Stimulated activated CD8-positive, alpha-beta memory T cell treated with anti-CD3 and anti-CD28 coated beads, Interleukin-7, amount 100 ng/mL, for 1 hour (primary cell): ENCODE measurements around the gene STK39.
"Not testable (repeated sequence)": the region's sequence is repeated elsewhere in the genome, so short reads cannot be mapped to it uniquely, and the experiment has no call there.

Experiments
- DNase-seq, 2 donors: peaks; one replicate each; pipeline ENCODE4 v3.0.0-alpha.2; 2020; ENCODE audit warnings: low read depth in 2 of 2

Gene STK39

DNA sequence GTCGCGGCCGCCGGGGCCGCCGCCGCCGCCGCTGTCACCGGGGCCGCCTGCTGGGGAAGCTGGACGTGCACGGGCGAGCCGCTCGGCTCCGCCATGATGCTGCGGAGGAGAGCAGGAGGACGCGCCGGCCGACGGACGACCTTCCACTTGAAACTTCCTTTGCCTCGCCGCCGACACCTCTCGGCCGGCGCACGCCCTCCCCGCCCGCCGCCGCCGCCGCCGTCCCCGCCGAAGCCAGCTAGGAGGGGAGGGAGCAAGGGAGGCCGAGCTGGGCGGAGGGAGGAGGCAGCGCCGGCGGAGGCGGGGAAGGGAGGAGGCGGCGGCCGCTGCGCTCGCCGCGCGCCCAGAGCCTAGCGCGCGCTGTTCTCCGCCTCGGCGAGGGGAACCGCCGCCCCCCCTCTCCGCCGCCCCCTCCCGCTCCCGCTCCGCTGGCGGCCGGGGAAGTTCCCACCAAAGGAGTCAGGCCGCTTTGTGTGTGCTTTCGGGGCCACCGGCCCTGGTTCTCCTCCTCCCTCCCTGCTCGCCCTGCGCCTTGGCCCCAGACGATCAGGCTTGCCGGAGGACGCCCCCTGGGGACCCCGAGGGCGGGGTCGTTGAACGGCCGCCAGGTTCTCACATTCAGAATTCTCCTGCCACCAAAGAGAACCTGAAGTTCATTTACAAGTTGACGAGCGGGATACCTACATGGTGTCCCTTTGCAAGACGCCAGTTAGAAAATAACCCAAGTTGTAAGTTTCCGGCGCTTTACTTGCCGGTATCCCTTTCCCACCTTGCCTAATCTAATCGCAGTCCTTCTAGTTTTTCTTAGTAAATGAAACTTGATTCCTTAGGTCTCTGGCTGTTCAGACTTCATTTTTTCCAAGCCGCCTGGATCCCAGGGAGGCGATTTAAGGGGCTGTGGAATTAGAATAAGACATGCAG, at the start of gene STK39:
STK39 (minus strand) TSS at position 255 of the 921 bp plus-strand sequence; CDS start at position 95, 160 bp downstream.
- peak; percentile 46 to 49 for DNase-seq

DNA sequence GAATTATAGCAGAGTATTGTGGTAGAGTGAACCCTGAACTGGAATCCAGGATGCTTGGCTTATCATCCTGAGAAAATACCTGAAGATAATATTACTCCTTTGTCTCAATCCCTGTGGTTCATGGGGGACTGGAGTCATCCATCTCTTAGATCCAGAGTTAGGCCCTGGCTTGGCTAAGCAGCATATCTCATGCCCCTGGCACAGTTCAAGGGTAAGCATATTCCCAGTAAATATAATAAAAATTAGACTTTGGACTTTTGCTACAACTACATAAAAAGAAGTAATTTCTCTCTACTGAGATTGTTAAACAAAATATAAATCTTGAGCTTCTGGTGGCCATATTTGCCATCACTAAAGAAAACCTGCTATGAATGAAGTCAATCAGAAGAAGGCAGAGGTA, 47.7 kb upstream of the STK39 start:
- DNase-seq, result no peak

- no peak for DNase-seq
These were observed 47.0 kb upstream of the STK39 start for GRCh38 chr2:168294409-168294808.

DNA sequence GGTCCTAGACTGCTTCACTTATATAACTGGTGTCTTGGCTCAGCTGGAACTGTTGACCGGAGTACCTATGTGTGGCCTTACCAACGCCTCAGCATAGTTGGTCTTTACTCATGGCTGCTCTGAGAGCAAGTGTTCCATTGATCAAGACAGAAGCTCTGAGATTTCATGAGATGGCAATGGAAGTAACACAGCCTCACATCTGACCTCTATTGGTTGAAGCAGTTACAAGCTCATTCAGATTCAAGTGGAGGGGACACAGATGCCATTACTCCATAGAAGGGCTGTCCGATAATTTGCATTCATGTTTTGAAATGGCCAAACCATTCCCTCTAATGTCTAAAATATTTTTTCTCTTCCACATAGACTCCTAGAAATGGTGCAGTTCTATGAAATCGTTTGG, 46.4 kb upstream of the STK39 start:
- no peak for DNase-seq

- DNase-seq, result no peak
These were observed 43.0 kb upstream of the STK39 start for GRCh38 chr2:168290391-168290790.

- DNase-seq, result no peak
These were observed 42.5 kb upstream of the STK39 start for GRCh38 chr2:168289880-168290279.

GRCh38 chr2:168286535-168286934, 39.1 kb upstream of the STK39 start:
- no peak for DNase-seq

DNA sequence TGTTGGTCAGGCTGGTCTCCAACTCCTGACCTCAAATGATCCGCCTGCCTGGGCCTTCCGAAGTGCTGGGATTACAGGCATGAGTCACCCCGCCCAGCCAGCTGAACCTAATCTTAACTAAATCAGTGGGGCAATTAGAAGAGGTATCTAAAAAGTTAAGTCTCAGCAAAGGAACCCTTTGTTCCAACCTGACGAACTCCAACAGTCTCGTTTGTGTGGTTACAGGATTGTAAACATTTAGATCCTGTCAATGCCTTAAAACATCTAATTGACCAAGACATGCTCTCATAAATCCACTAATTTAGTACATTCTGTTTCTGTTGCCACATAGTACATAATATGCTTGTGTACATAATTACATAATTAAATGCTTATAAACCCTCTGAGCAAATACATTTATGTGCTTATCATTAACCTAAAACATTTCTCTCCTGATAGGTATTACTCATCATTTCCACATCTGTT, 31.1 kb upstream of the STK39 start:
- DNase-seq, result no peak

- DNase-seq, result no peak
These were observed 29.9 kb upstream of the STK39 start for GRCh38 chr2:168277276-168277675.

DNA sequence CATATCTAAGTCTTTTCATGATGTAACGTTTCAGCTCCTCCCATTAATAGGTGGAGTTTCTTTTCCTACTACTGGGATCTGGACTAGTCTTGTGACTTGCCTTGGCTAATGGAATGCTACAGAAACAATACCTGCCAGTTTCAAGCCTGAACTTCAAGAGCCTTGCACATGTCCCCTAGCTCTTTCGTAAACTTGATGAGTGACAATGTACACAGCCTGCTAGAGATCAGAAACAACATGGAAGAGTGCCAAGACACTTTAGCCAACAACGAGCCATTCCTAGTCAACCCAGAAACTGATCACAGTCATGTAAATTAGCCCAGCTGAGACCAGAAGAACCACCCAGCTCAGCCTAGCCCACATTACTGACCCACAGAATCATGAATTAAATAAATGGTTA, 24.8 kb upstream of the STK39 start:
- no peak for DNase-seq

- DNase-seq, result not testable (repeated sequence)
These were observed 15.5 kb upstream of the STK39 start for GRCh38 chr2:168262926-168263325.

- no peak for DNase-seq
These were observed 9.1 kb upstream of the STK39 start for GRCh38 chr2:168256448-168256847.

- DNase-seq, result no peak
These were observed 8.5 kb upstream of the STK39 start for GRCh38 chr2:168255866-168256265.

DNA sequence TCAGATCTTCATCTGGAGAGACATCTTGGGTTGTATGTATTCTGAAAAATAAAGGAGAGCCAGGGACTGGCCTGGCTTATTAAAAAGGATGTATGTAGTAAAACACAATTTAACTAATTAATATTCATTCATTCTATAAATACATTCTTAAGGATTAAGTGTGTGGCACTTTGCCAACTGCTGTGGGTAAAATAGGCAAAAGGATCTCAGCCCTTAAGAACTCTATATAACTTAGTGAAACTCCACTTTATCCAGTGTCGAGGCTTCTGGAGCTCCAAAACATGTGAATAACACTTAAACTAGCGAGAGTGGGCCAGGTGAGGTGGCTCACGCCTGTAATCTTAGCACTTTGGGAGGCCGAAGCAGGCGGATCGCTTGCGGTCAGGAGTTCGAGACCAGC, 7.7 kb upstream of the STK39 start:
- DNase-seq, result no peak

- no peak for DNase-seq
These were observed 7.0 kb upstream of the STK39 start for GRCh38 chr2:168254158-168254935.

DNA sequence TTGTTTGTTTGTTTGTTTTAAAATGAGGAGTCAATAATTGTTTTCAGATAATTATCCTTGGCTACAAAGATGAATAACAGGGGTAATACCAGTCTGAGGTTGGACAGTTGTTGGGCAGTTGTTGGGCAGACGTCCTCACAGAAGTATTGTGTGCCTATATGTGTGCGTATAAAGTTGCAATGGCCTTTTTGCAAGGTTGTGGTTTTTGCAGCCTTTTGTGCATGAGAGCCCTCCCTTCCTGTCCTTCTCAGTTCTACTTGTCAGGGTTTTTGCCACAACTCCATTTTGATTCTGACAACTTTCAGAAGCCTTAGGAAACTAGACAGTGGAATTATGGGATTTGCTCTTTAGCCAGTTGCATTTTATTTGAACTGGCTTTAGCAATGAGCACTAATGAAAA, 6.0 kb upstream of the STK39 start:
- no peak for DNase-seq

- no peak for DNase-seq
These were observed 5.6 kb upstream of the STK39 start for GRCh38 chr2:168252976-168253375.

GRCh38 chr2:168246483-168247340, 683 bp downstream of the STK39 start:
- DNase-seq, result peak; percentile 47 to 58

DNA sequence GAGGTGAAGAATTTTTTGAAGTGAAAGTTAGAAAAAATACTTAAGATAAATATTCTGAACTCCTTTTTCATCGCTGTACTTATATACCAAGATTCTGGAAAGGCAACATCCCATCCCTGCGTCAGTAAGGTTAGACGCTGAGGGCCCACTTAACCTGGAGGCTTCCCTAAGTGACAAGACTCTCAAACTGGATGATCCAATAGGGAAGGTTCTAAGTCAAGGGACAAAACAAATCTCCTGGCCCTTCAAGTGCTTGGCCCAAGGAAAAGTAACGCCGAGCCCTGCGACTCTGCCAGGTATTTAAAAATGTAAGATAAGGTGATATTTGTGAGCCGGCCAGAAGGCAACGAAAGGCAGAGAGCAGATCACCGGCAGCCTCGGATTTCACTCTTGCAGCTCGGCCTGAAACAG, 1.3 kb downstream of the STK39 start:
- no peak for DNase-seq

GRCh38 chr2:168245074-168245825, 2.1 kb downstream of the STK39 start:
- no peak for DNase-seq

GRCh38 chr2:168244318-168244717, 3.1 kb downstream of the STK39 start:
- peak in 1 of 2 donors; percentile 15 for DNase-seq
